Trophoblast cell (in vitro differentiated cells and primary cell): ENCODE results near the gene SLC46A3.

Experiments
- DNase-seq, 2 donors: peaks; one replicate each; pipeline ENCODE4 v3.0.0-alpha.2; 2016
- H2AFZ ChIP-seq: 2 replicates; pipeline ENCODE4 v1.6.1; 2013; ENCODE audit warnings: low read length, moderate library complexity, mild to moderate bottlenecking; ENCODE audit not compliant: insufficient read depth, poor library complexity
- H2AK5ac ChIP-seq: 2 replicates; pipeline ENCODE4 v1.6.1; 2013; ENCODE audit warnings: mild to moderate bottlenecking, low read length
- H2BK120ac ChIP-seq: 2 replicates; pipeline ENCODE4 v1.6.1; 2013; ENCODE audit warnings: low read length, mild to moderate bottlenecking, moderate library complexity; ENCODE audit not compliant: insufficient read depth, poor library complexity
- H2BK12ac ChIP-seq: 2 replicates; pipeline ENCODE4 v1.6.1; 2013; ENCODE audit warnings: mild to moderate bottlenecking, low read length, moderate library complexity
- H2BK5ac ChIP-seq: 2 replicates; pipeline ENCODE4 v1.6.1; 2013; ENCODE audit warnings: low read length, low read depth, moderate library complexity, mild to moderate bottlenecking; ENCODE audit not compliant: poor library complexity
- H3K14ac ChIP-seq: 2 replicates; pipeline ENCODE4 v1.6.1; 2013; ENCODE audit warnings: mild to moderate bottlenecking, low read length
- H3K18ac ChIP-seq: 2 replicates; pipeline ENCODE4 v1.6.1; 2013; ENCODE audit warnings: mild to moderate bottlenecking, low read length
- H3K23ac ChIP-seq: 2 replicates; pipeline ENCODE4 v1.6.1; 2013; ENCODE audit warnings: low read length
- H3K27ac ChIP-seq: 2 replicates; pipeline ENCODE4 v1.5.1; 2013; ENCODE audit warnings: low read depth, mild to moderate bottlenecking, inconsistent platforms, low read length, moderate library complexity
- H3K27me3 ChIP-seq: 2 replicates; pipeline ENCODE4 v1.6.1; 2013; ENCODE audit warnings: inconsistent platforms, mild to moderate bottlenecking, low read length, moderate library complexity; ENCODE audit not compliant: insufficient read depth
- H3K36me3 ChIP-seq, 2 experiments: 1 replicate in 1 of 2; 2 replicates in 1 of 2; pipeline ENCODE4 v1.6.1; 2013; ENCODE audit warnings: low read length in 2 of 2, mild to moderate bottlenecking in 2 of 2, moderate library complexity in 1 of 2; ENCODE audit not compliant: insufficient read depth in 2 of 2, control insufficient read depth in 1 of 2
- H3K4ac ChIP-seq: 2 replicates; pipeline ENCODE4 v1.6.1; 2013; ENCODE audit warnings: low read depth, mild to moderate bottlenecking, low read length, moderate library complexity
- H3K4me1 ChIP-seq, 2 experiments: 1 replicate in 1 of 2; 2 replicates in 1 of 2; pipeline ENCODE4 v1.6.1; 2013; ENCODE audit warnings: low read length in 2 of 2, mild to moderate bottlenecking in 2 of 2, moderate library complexity in 1 of 2; ENCODE audit not compliant: insufficient read depth in 2 of 2, control insufficient read depth in 1 of 2
- H3K4me2 ChIP-seq: 2 replicates; pipeline ENCODE4 v1.6.1; 2013; ENCODE audit warnings: inconsistent platforms, mild to moderate bottlenecking, low read length, moderate library complexity
- H3K4me3 ChIP-seq: 2 replicates; pipeline ENCODE4 v1.5.1; 2013; ENCODE audit warnings: mild to moderate bottlenecking, low read depth, low read length, inconsistent platforms
- H3K79me1 ChIP-seq: one replicate; pipeline ENCODE4 v1.6.1; 2013; ENCODE audit warnings: low read length
- H3K79me2 ChIP-seq: 2 replicates; pipeline ENCODE4 v1.6.1; 2013; ENCODE audit warnings: low read length, mild to moderate bottlenecking; ENCODE audit not compliant: control insufficient read depth, insufficient read depth, poor library complexity
- H3K9ac ChIP-seq: 2 replicates; pipeline ENCODE4 v1.6.1; 2013; ENCODE audit warnings: mild to moderate bottlenecking, low read length
- H3K9me3 ChIP-seq: 2 replicates; pipeline ENCODE4 v1.6.1; 2013; ENCODE audit warnings: low read depth, mild to moderate bottlenecking, control low read depth, inconsistent platforms, low read length; ENCODE audit not compliant: insufficient read depth
- H4K12ac ChIP-seq: 2 replicates; pipeline ENCODE4 v1.6.1; 2013; ENCODE audit warnings: low read depth, mild to moderate bottlenecking, low read length, moderate library complexity
- H4K8ac ChIP-seq: 2 replicates; pipeline ENCODE4 v1.6.1; 2013; ENCODE audit warnings: low read depth, mild to moderate bottlenecking, low read length, moderate library complexity
- H4K91ac ChIP-seq: one replicate; pipeline ENCODE4 v1.6.1; 2013; ENCODE audit warnings: low read depth, mild to moderate bottlenecking, low read length, moderate library complexity
- WGBS: extraction: QIAGEN DNeasy Blood & Tissue Kit; methylation state at CpG from one replicate; pipeline ENCODE4 v1.1.7; 2013; ENCODE audit warnings: missing lambda C conversion rate; ENCODE audit not compliant: insufficient read length, insufficient coverage; ENCODE audit errors: extremely low coverage; 5-methylcytosine and 5-hydroxymethylcytosine counted together

The SLC46A3 gene

GRCh38 chr13:28741084-28741491, 22.3 kb upstream of the SLC46A3 start:
- Histone ChIP-seq H2BK5ac (no peak overlapping the region), H3K79me2 (no peaks in the 10 kb centered on the region), H3K4ac (no peak overlapping the region), H3K27me3 (no peaks in the 10 kb centered on the region), H2BK120ac (no peak overlapping the region), H4K8ac (no peak overlapping the region), H2AFZ (no peak overlapping the region), H3K23ac (no peak overlapping the region), H3K9me3 (no peaks in the 10 kb centered on the region), H3K18ac (no peak overlapping the region), H3K9ac (no peak overlapping the region), H2BK12ac (no peak overlapping the region), H3K36me3 (no peaks in the 10 kb centered on the region), H3K4me3 (no peak overlapping the region), H3K4me1 (peaks cover 9 to 12% of the 10 kb centered on the region in 2 experiments), H4K91ac (no peak overlapping the region), H2AK5ac (no peak overlapping the region), H3K4me2 (no peak overlapping the region), H3K79me1 (peaks cover 14% of the 10 kb centered on the region), H4K12ac (no peak overlapping the region), H3K14ac (no peak overlapping the region), H3K27ac (no peak overlapping the region)
- DNase-seq, result no peak
- no CpG with 5 or more reads among the region's 1 CpG for WGBS

DNA sequence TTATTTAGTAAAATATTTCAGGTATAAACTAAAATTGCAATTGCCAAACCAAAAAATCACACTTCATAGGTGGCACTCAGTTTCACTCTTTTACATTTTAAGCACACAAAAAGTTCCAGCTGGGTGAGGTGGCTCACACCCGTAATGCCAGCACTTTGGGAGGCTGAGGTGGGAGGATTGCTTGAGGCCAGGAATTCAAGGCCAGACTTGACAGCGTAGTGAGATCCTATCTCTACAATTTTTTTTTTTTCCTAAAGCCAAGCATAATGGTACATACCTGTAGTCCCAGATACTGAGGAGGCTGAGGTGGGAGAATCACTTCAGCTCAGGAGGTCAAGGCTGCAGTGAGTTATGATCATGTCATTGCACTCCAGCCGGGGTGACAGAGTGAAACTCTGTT, 20.6 kb upstream of the SLC46A3 start:
- H4K8ac ChIP-seq, result no peak overlapping the region
- H2BK5ac ChIP-seq, result no peak overlapping the region
- H3K27ac ChIP-seq, result no peak overlapping the region
- H3K4ac ChIP-seq, result no peak overlapping the region
- no peak overlapping the region for H3K9ac ChIP-seq
- no peaks in the 10 kb centered on the region for H3K36me3 ChIP-seq
- no peak overlapping the region for H3K4me3 ChIP-seq
- no peak overlapping the region for H3K4me2 ChIP-seq
- no peak overlapping the region for H3K23ac ChIP-seq
- peak; percentile 62 to 81 for DNase-seq
- no peaks in the 10 kb centered on the region for H3K79me2 ChIP-seq
- no peak overlapping the region for H2BK120ac ChIP-seq
- H3K27me3 ChIP-seq, result no peaks in the 10 kb centered on the region
- H3K4me1 ChIP-seq, result peaks cover 3 to 8% of the 10 kb centered on the region in 2 experiments
- no peak overlapping the region for H3K14ac ChIP-seq
- H4K12ac ChIP-seq, result no peak overlapping the region
- H3K9me3 ChIP-seq, result no peaks in the 10 kb centered on the region
- H4K91ac ChIP-seq, result no peak overlapping the region
- no peak overlapping the region for H2AK5ac ChIP-seq
- no CpG with 5 or more reads among the region's 3 CpGs for whole genome bisulfite sequencing
- H3K18ac ChIP-seq, result no peak overlapping the region
- H2BK12ac ChIP-seq, result no peak overlapping the region
- no peak overlapping the region for H2AFZ ChIP-seq
- peaks cover 8% of the 10 kb centered on the region for H3K79me1 ChIP-seq

- Histone ChIP-seq H3K14ac (no peak overlapping the region), H2BK5ac (no peak overlapping the region), H3K4me3 (no peak overlapping the region), H2BK120ac (no peak overlapping the region), H3K27me3 (no peaks in the 10 kb centered on the region), H3K36me3 (no peaks in the 10 kb centered on the region), H4K8ac (no peak overlapping the region), H3K23ac (no peak overlapping the region), H4K91ac (no peak overlapping the region), H3K79me2 (no peaks in the 10 kb centered on the region), H3K18ac (no peak overlapping the region), H3K4ac (no peak overlapping the region), H3K9me3 (no peaks in the 10 kb centered on the region), H3K9ac (no peak overlapping the region), H3K79me1 (peaks cover 5% of the 10 kb centered on the region), H2BK12ac (no peak overlapping the region), H4K12ac (no peak overlapping the region), H3K4me2 (no peak overlapping the region), H3K4me1 (peaks cover 0 to 5% of the 10 kb centered on the region in 2 experiments), H3K27ac (no peak overlapping the region), H2AFZ (no peak overlapping the region), H2AK5ac (no peak overlapping the region)
- WGBS, result no CpG with 5 or more reads among the region's 8 CpGs
- peak in 1 of 2 donors; percentile 39 for DNase-seq
These were observed 16.8 kb upstream of the SLC46A3 start for GRCh38 chr13:28735481-28736029.

- Histone ChIP-seq H2BK120ac (no peak overlapping the region), H3K27ac (peak overlapping the region; percentile 52), H3K79me1 (peaks cover 5% of the 10 kb centered on the region), H2BK5ac (no peak overlapping the region), H3K4me2 (no peak overlapping the region), H3K4me3 (no peak overlapping the region), H3K36me3 (no peaks in the 10 kb centered on the region), H2AFZ (no peak overlapping the region), H3K79me2 (no peaks in the 10 kb centered on the region), H3K9me3 (no peaks in the 10 kb centered on the region), H2AK5ac (no peak overlapping the region), H2BK12ac (peak overlapping the region; percentile 91), H3K14ac (no peak overlapping the region), H3K23ac (no peak overlapping the region), H3K18ac (no peak overlapping the region), H3K9ac (no peak overlapping the region), H3K4me1 (peaks cover 0 to 5% of the 10 kb centered on the region in 2 experiments), H4K12ac (no peak overlapping the region), H3K4ac (no peak overlapping the region), H4K91ac (no peak overlapping the region), H4K8ac (no peak overlapping the region), H3K27me3 (no peaks in the 10 kb centered on the region)
- no peak for DNase-seq
- no CpG with 5 or more reads among the region's 2 CpGs for WGBS
These were observed 16.1 kb upstream of the SLC46A3 start for GRCh38 chr13:28734906-28735305.
